K562 (cell line): ENCODE data around the gene SLC7A4. TPM values are rescaled to one million over a fixed set of nuclear protein-coding genes. Genes with fewer than 3 reads are reported as not detected.
A peak's percentile ranks its signal among the peaks of the same experiment; 100 is the strongest.

Experiments
- ARID4B ChIP-seq: sonication (generic); formaldehyde crosslinking; IDR thresholded peaks from 2 replicates; pipeline ENCODE4 v1.8.0; 2022; ENCODE audit warnings: mild to moderate bottlenecking, missing genetic modification reagents
- EP300 ChIP-seq: IDR thresholded peaks from 2 replicates; pipeline ENCODE4 v1.6.1; 2012; ENCODE audit warnings: low read length, improper control_type of control experiment
- HNRNPL ChIP-seq: fragments of 200-400 bp; formaldehyde crosslinking; IDR thresholded peaks from 2 replicates; pipeline ENCODE4 v1.6.1; 2017; ENCODE audit warnings: low read depth, mild to moderate bottlenecking, low read length
- KDM4B ChIP-seq, 2 experiments: fragments of 450-650 bp in 1 of 2; sonication (generic) in 1 of 2; IDR thresholded peaks; 2 replicates each; pipeline ENCODE4 v1.6.1; 2016 to 2017; ENCODE audit warnings: borderline replicate concordance in 2 of 2, antibody characterized with exemption in 1 of 2, low read depth in 1 of 2, mild to moderate bottlenecking in 1 of 2
- NCOA6 ChIP-seq: fragments of 450-650 bp; IDR thresholded peaks from 2 replicates; pipeline ENCODE4 v1.6.1; 2017; ENCODE audit warnings: mild to moderate bottlenecking
- NFATC3 ChIP-seq: fragments of 450-650 bp; IDR thresholded peaks from 2 replicates; pipeline ENCODE4 v1.6.1; 2017; ENCODE audit warnings: mild to moderate bottlenecking
- NR0B1 ChIP-seq: fragments of 450-650 bp; IDR thresholded peaks from one replicate; pipeline ENCODE4 v1.6.1; 2018; ENCODE audit warnings: mild to moderate bottlenecking, moderate library complexity; ENCODE audit not compliant: partially characterized antibody
- PRDM10 ChIP-seq: fragments of 450-650 bp; IDR thresholded peaks from 2 replicates; pipeline ENCODE4 v1.6.1; 2018; ENCODE audit not compliant: partially characterized antibody
- RBM22 ChIP-seq: fragments of 200-400 bp; formaldehyde crosslinking; IDR thresholded peaks from 2 replicates; pipeline ENCODE4 v1.6.1; 2018; ENCODE audit warnings: low read length, low read depth; ENCODE audit not compliant: poor library complexity, severe bottlenecking
- TCF15 ChIP-seq: fragments of 250-450 bp; sonication (Bioruptor Pico); IDR thresholded peaks from 2 replicates; pipeline ENCODE4 v1.8.0; 2022; ENCODE audit warnings: moderate library complexity, mild to moderate bottlenecking, inconsistent platforms
- THRB ChIP-seq: fragments of 450-650 bp; formaldehyde crosslinking; conservative IDR thresholded peaks from 2 replicates; pipeline ENCODE4 v1.4.0; 2022; ENCODE audit warnings: mild to moderate bottlenecking, missing genetic modification characterization
- USF2 ChIP-seq: sonication (generic); formaldehyde crosslinking; IDR thresholded peaks from 2 replicates; pipeline ENCODE4 v1.5.0; 2020; ENCODE audit warnings: missing genetic modification reagents
- ZNF408 ChIP-seq: fragments of 250-450 bp; sonication (Bioruptor Pico); IDR thresholded peaks from 2 replicates; pipeline ENCODE4 v1.4.0; 2020; ENCODE audit warnings: low read depth, mild to moderate bottlenecking, moderate library complexity
- polyA plus RNA-seq, 8 experiments: library from polyadenylated mRNA; depleted of rRNA in 4 of 8; stranded (reverse) in 5 of 8; unstranded in 3 of 8; fragments of >200 nt; fragmentation: Nextera tagmentation in 2 of 8; fragmentation: Illumina TruSeq in 1 of 8; extraction: Ambion mirVana in 2 of 8; extraction: Trizol in 1 of 8; gene quantifications; 2 replicates each; pipeline versions ENCODE4 v1.2.1 to v1.2.3, GENCODE V29; 2011 to 2014; ENCODE audit warnings: inconsistent platforms in 1 of 8, missing spikeins in 1 of 8
- total RNA-seq, 7 experiments: library from RNA; depleted of rRNA in 6 of 7; stranded (reverse); fragments of >200 nt in 6 of 7; fragmentation: Illumina TruSeq in 2 of 7; extraction: Trizol in 2 of 7; gene quantifications; 2 replicates each; pipeline versions ENCODE4 v1.2.1 to v1.2.3, GENCODE V29; 2011 to 2021; ENCODE audit warnings: low replicate concordance in 1 of 7

SLC7A4 gene
- total and polyA plus RNA-seq, 9 of the 15 experiments (the other 6 are each of a cell fraction or from before 2014, with no cell fraction given) = not detected

- TF ChIP-seq TCF15 (CRISPR knock-in tag) (no peak), THRB (CRISPR knock-in tag) (no peak), HNRNPL (no peak), NR0B1 (no peak), EP300 (no peak), KDM4B (IDR thresholded peaks at IDR 0.05; ENCODE audit: borderline replicate concordance in 2 of 2, low read depth in 1 of 2) (peak in 1 of 2 experiments; percentile 26; a peak in 1 of 4 replicates), NFATC3 (no peak), ZNF408 (CRISPR knock-in tag) (0 out of 2 replicates have a peak, but pooled peaks have one; percentile 27), NCOA6 (no peak), USF2 (peak; percentile 10; the same call in 1 of the 2 replicates), PRDM10 (no peak), RBM22 (no peak), ARID4B (CRISPR knock-in tag) (no peak)
- TF ChIP-seq, all 486 proteins: peak for 20
These were observed 21.8 kb upstream of the SLC7A4 start (continued) for GRCh38 chr22:21054046-21054713.
